T-helper 2 cell (primary cell): Measurements from ENCODE around the gene BCAS3.
A peak's percentile ranks its signal among the peaks of the same experiment; 100 is the strongest.
"Not testable (repeated sequence)": the region's sequence is repeated elsewhere in the genome, so short reads cannot be mapped to it uniquely, and the experiment has no call there.

Experiments used
- DNase-seq, 5 experiments: peaks; one replicate each; pipeline versions ENCODE4 v3.0.0 to v3.0.0-alpha.2; 2012 to 2022

The BCAS3 gene

DNA sequence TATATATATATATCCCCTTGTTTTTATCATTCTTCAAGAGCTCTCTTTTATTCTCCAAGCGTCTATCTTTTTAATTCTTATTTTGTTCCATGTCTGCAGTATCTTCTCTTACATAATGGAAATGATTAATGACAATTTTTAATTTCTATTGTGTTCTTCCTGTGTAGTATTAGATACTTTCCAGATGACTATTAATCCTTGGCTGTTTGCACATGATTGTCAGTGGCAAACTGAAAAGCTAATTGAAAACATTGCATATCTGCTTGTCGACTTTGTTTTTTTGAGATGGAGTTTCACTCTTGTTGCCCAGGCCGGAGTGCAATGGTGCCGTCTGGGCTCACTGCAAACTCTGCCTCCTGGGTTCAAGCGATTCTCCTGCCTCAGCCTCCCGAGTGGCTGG is 124.7 kb downstream of the BCAS3 start:
- DNase-seq: no peak

- no peak for DNase-seq
These were observed 125.4 kb downstream of the BCAS3 start for GRCh38 chr17:60803059-60803458.

GRCh38 chr17:60804831-60805230 is 127.2 kb downstream of the BCAS3 start:
- DNase-seq: no peak

DNA sequence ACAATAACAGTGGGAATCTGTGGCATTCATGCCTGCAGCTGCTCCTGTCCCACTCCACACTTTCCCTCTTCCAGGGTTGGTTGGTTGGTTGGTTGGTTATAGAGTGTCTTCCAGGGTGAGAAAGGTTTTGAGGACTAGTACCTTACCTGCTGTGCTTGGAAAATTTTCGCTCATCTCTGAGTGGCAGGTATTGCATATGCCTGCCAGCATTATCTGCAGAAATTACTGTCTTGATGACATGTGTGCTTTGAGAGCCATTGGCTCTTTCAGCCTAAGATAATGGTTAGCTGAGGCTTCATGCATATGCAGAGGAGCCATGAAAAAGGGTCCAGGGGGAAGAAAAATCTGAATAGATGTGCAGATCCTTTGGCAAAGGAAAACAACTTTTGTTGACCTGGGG is 131.8 kb downstream of the BCAS3 start:
- no peak for DNase-seq

DNA sequence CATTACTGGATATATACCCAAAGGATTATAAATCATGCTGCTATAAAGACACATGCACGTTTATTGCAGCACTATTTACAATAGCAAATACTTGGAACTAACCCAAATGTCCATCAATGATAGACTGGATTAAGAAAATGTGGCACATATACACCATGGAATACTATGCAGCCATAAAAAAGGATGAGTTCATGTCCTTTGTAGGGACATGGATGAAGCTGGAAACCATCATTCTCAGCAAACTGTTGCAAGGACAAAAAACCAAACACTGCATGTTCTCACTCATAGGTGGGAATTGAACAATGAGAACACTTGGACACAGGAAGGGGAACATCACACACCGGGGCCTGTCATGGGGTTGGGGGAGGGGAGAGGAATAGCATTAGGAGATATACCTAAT is 137.3 kb downstream of the BCAS3 start:
- not testable (repeated sequence) for DNase-seq

DNA sequence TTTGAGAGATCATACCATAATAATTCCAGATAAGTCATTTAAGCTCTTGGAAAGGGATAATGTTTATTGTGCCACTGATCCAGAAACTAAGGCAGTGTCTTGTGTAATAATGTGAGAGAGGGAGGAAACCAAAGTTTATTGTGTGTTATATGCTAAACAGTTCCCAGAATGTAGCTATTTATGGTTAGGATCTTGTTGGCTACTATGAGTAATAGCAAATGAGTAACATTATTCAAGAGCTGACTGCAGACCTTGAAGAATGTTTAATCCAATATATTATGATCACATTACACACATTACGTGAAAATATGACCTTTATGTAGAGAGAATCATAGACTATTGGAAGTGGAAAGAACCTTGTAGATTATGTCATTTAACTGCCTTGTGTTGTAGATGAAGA is 139.5 kb downstream of the BCAS3 start:
- DNase-seq: no peak

- no peak for DNase-seq
These were observed 141.9 kb downstream of the BCAS3 start for GRCh38 chr17:60819447-60820130.

GRCh38 chr17:60823515-60823914 is 145.9 kb downstream of the BCAS3 start:
- DNase-seq: no peak

GRCh38 chr17:60825351-60825750 is 147.7 kb downstream of the BCAS3 start:
- no peak for DNase-seq

DNA sequence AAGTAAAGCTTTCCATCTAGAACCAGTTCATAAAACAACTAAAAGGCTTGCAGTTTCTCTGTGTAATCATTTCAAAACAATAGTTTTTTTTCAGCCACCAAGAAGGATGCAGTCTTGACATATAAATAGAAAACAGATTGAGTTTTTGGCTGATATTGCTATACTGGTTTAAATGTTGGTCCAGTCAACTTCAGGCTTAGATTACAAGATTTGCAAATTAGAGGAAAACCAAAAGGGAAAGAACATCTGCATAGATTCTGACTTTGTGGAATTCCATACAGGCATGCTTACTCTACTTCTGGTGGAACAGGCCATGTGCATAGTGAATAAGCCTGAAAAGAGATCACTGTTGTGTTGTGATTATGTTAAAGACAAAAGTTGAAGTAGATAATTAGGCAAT is 150.3 kb downstream of the BCAS3 start:
- no peak for DNase-seq

DNA sequence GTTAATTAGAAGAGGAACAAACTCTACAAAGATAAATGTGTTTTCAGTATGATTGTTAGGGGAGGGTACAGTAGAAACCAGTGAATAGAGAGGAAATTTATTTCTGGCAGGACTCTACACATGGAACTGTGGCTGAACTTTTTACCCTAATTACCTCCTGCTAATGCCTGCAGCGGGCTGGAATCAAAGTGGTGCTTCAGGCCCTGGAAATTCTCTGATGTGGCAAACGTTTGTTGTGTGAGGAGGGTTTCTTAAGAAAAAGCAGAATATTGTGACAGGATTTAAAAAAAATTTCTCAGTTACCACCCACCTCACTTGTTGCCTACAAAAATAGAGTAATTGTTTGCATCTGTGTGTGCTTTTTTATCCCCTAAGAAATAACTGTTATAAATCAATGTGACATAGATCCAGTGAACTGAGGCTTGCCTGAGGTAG is 154.5 kb downstream of the BCAS3 start:
- no peak for DNase-seq

- DNase-seq: no peak
These were observed 155.0 kb downstream of the BCAS3 start for GRCh38 chr17:60832631-60833030.

- no peak for DNase-seq
These were observed 162.8 kb downstream of the BCAS3 start for GRCh38 chr17:60840456-60840855.

DNA sequence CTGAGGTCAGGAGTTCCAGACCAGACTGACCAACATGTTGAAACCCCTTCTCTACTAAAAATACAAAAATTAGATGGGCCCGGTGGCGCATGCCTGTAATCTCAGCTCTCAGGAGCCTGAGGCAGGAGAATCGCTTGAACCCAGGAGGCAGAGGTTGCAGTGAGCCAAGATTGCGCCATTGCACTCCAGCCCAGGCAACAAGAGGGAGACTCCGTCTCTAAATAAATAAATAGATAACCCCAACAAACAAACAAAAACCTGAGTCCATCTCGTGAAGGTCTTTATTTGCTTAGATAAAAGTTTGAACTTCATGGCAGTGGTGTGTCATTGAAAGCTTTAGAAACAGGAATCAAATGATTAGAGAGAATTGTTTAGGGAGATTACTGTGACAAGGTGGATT is 167.4 kb downstream of the BCAS3 start:
- DNase-seq: no peak

DNA sequence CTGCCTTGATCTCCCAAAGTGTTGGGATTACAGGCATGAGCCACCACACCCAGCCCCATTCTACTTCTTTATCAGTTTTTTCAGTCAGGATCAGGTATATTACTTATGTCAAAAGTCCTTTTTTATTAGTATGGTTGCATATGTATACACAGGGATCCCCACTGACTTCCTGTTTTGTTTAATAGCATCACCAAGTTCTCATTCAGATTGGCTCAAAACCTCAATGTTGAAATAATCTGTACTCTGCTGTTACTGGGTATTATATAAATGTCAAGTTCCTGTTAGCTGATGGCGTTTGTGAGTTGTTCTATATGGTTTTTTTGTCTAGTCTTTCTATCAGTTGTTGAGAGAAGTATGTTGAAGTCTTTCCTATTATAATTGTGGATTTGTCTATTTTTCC is 168.5 kb downstream of the BCAS3 start:
- no peak for DNase-seq

DNA sequence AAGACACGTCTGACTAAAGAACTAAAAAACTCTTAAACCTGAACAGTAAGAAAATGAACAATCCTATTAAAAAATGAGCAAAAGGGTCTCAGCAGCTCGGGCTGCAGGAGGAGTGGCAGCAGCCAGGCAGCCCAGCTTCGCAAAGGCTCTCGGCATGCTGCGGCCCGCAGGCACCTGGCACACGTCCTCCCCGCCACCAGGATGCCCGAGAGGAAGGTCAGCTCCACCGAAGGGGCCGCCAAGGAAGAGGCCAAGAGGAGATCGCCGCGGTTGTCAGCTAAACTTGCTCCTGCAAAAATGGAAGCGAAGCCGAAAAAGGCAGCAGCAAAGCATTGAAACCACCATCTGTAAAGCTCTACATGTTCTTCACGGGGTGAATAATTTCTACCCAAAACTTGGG is 173.5 kb downstream of the BCAS3 start:
- DNase-seq: no peak

DNA sequence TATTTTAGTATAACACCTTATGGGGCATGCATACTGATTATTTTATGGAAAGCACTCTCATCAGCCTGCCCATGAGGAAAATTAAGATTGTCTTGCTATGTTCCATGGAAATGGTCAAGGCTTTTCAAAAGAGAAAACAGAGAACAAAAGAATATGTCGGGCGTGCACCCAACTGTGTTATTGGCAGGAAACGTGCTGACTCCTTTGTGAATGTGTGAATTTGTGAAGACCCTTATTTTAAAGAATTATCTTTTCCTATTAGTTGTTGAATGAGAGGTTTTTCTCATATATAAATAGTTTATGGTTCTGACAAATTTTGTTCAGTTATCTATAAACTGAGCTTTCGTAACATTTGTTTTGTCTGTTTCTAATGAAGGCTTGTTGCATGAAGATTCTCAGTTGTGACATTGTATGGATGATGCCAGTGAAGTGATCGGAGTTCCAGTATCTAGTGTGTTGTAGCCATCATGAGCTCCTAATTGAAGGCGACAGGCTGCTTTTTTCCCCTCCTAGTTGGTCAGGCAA is 180.0 kb downstream of the BCAS3 start:
- no peak for DNase-seq

GRCh38 chr17:60862482-60862881 is 184.8 kb downstream of the BCAS3 start:
- DNase-seq: no peak

- peak in 1 of 5 experiments; percentile 46 for DNase-seq
These were observed 186.4 kb downstream of the BCAS3 start for GRCh38 chr17:60863892-60864707.

- DNase-seq: peak in 1 of 5 experiments; percentile 51
These were observed 187.0 kb downstream of the BCAS3 start for GRCh38 chr17:60864708-60865005.

GRCh38 chr17:60874772-60875171 is 197.1 kb downstream of the BCAS3 start:
- DNase-seq: peak in 1 of 5 experiments; percentile 15

DNA sequence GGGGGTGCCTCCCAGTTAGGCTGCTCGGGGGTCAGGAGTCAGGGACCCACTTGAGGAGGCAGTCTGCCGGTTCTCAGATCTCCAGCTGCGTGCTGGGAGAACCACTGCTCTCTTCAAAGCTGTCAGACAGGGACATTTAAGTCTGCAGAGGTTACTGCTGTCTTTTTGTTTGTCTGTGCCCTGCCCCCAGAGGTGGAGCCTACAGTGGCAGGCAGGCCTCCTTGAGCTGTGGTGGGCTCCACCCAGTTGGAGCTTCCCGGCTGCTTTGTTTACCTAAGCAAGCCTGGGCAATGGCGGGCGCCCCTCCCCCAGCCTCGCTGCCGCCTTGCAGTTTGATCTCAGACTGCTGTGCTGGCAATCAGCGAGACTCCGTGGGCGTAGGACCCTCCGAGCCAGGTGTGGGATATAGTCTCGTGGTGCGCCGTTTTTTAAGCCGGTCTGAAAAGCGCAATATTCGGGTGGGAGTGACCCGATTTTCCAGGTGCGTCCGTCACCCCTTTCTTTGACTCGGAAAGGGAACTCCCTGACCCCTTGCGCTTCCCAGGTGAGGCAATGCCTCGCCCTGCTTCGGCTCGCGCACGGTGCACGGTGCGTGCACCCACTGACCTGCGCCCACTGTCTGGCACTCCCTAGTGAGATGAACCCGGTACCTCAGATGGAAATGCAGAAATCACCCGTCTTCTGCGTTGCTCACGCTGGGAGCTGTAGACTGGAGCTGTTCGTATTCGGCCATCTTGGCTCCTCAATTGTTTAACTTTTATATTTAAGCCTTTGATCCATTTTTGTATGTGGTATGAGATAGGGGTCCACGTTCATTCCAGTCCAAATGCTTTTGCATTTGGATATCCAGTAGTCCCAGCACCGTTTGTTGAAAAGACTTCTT is 209.3 kb downstream of the BCAS3 start:
- not testable (repeated sequence) for DNase-seq

GRCh38 chr17:60887614-60888028 is 210.0 kb downstream of the BCAS3 start:
- no peak for DNase-seq
